Measurements from ENCODE around the gene CPNE4.

- TF ChIP-seq CTCF (IDR thresholded peaks at IDR 0.05 in 8 of 11, conservative IDR thresholded peaks at IDR 0.05 in 3 of 11): no peak
- TF ChIP-seq POLR2AphosphoS5 (IDR thresholded peaks at IDR 0.05): no peak
Observed at GRCh38 chr3:131544557-131544956, 490.3 kb downstream of the CPNE4 start.
